Thoracic aorta (tissue), 2 donors: Measurements from ENCODE around the gene BCL2L13. TPM values are rescaled to one million over a fixed set of nuclear protein-coding genes. Genes with fewer than 3 reads are reported as not detected.

Experiments
- ATAC-seq: fragments of 150-250 bp; one replicate; pipeline ENCODE4 v1.8.0; 2017; ENCODE audit warnings: low read depth; ENCODE audit not compliant: insufficient number of reproducible peaks, low FRiP score
- DNase-seq: peaks from one replicate; pipeline ENCODE4 v3.0.0-alpha.2; 2020; ENCODE audit warnings: low spot score
- H3K27ac ChIP-seq, 2 donors: fragments of 200-600 bp; sonication (generic); 1 replicate in 1 of 2; 2 replicates in 1 of 2; pipeline ENCODE4 v1.5.1; 2016; ENCODE audit warnings: mild to moderate bottlenecking in 2 of 2, moderate library complexity in 2 of 2
- H3K27me3 ChIP-seq: fragments of 200-600 bp; sonication (generic); replicated peaks from 2 replicates; pipeline ENCODE4 v1.6.0; 2016; ENCODE audit warnings: mild to moderate bottlenecking; ENCODE audit not compliant: insufficient read depth
- H3K36me3 ChIP-seq: fragments of 200-600 bp; sonication (generic); one replicate; pipeline ENCODE4 v1.5.1; 2016
- H3K4me1 ChIP-seq, 2 donors: fragments of 200-600 bp; sonication (generic); 1 replicate in 1 of 2; 2 replicates in 1 of 2; pipeline versions ENCODE4 v1.5.1 to v1.6.0; 2016; ENCODE audit warnings: low read depth in 2 of 2, mild to moderate bottlenecking in 1 of 2; ENCODE audit not compliant: control insufficient read depth in 1 of 2
- H3K4me3 ChIP-seq: fragments of 200-600 bp; sonication (generic); 2 replicates; pipeline ENCODE4 v1.5.1; 2016; ENCODE audit warnings: mild to moderate bottlenecking
- H3K9me3 ChIP-seq: fragments of 200-600 bp; sonication (generic); 2 replicates; pipeline ENCODE4 v1.5.1; 2016
- CTCF ChIP-seq: fragments of 200-600 bp; sonication (generic); IDR thresholded peaks from one replicate; pipeline ENCODE4 v1.5.1; 2019; ENCODE audit warnings: antibody characterized with exemption
- total RNA-seq, 2 donors: library from RNA; depleted of rRNA; stranded (reverse); fragments of >200 nt; gene quantifications; one replicate each; pipeline versions ENCODE4 v1.1.0 to v1.2.3, GENCODE V29; 2016

BCL2L13 gene
- total RNA-seq, 2 donors from 2014 or later: 38.0 to 43.4 TPM

GRCh38 chr22:17732251-17732854, 93.8 kb downstream of the BCL2L13 start:
- peaks cover 0 to 4% of the 10 kb centered on the region in 2 donors for H3K4me1 ChIP-seq
- H3K27me3 ChIP-seq: no peaks in the 10 kb centered on the region
- DNase-seq: no peak
- ATAC-seq: no peak
- no peak for TF ChIP-seq CTCF
- no peak overlapping the region for H3K27ac ChIP-seq
- no peaks in the 10 kb centered on the region for H3K9me3 ChIP-seq
- no peak overlapping the region for H3K4me3 ChIP-seq
- H3K36me3 ChIP-seq: peaks cover 36% of the 10 kb centered on the region

GRCh38 chr22:17733466-17733865, 94.9 kb downstream of the BCL2L13 start:
- peaks cover 29% of the 10 kb centered on the region for H3K36me3 ChIP-seq
- TF ChIP-seq CTCF: no peak
- no peak overlapping the region for H3K27ac ChIP-seq
- no peaks in the 10 kb centered on the region for H3K27me3 ChIP-seq
- H3K4me3 ChIP-seq: no peak overlapping the region
- H3K4me1 ChIP-seq: no peaks in the 10 kb centered on the region
- DNase-seq: no peak
- H3K9me3 ChIP-seq: no peaks in the 10 kb centered on the region
- no peak for ATAC-seq

- H3K4me1 ChIP-seq: no peaks in the 10 kb centered on the region
- DNase-seq (no peak), ATAC-seq (no peak)
- no peak overlapping the region for H3K4me3 ChIP-seq
- H3K36me3 ChIP-seq: peaks cover 27% of the 10 kb centered on the region
- no peaks in the 10 kb centered on the region for H3K9me3 ChIP-seq
- no peak overlapping the region for H3K27ac ChIP-seq
- H3K27me3 ChIP-seq: no peaks in the 10 kb centered on the region
- TF ChIP-seq CTCF: no peak
Measured at GRCh38 chr22:17734187-17734586, 95.6 kb downstream of the BCL2L13 start.

- DNase-seq (no peak), ATAC-seq (no peak)
- no peak overlapping the region for H3K27ac ChIP-seq
Measured at GRCh38 chr22:17738386-17739128, 100.0 kb downstream of the BCL2L13 start.

More at GRCh38 chr22:17738386-17739128, 100.0 kb downstream of the BCL2L13 start:
- Histone ChIP-seq H3K9me3 (no peaks in the 10 kb centered on the region), H3K36me3 (peaks cover 3% of the 10 kb centered on the region), H3K27me3 (no peaks in the 10 kb centered on the region), H3K4me3 (no peak overlapping the region), H3K4me1 (no peaks in the 10 kb centered on the region)
- TF ChIP-seq CTCF: no peak
